Astrocyte (in vitro differentiated cells and primary cell): ENCODE results near the gene FBXL7.

ENCODE experiments used
- EZH2 ChIP-seq: IDR thresholded peaks from 2 replicates; pipeline ENCODE4 v1.6.1; 2012; ENCODE audit warnings: mild to moderate bottlenecking, low read length, inconsistent platforms; ENCODE audit not compliant: insufficient read depth
- TF ChIP-seq, protein P1 (sequence below): IDR thresholded peaks from 2 replicates; pipeline ENCODE4 v1.5.1; 2011; ENCODE audit warnings: low read depth, mild to moderate bottlenecking, inconsistent platforms, low read length, moderate library complexity; ENCODE audit not compliant: insufficient read depth

- TF ChIP-seq, protein P1, sequence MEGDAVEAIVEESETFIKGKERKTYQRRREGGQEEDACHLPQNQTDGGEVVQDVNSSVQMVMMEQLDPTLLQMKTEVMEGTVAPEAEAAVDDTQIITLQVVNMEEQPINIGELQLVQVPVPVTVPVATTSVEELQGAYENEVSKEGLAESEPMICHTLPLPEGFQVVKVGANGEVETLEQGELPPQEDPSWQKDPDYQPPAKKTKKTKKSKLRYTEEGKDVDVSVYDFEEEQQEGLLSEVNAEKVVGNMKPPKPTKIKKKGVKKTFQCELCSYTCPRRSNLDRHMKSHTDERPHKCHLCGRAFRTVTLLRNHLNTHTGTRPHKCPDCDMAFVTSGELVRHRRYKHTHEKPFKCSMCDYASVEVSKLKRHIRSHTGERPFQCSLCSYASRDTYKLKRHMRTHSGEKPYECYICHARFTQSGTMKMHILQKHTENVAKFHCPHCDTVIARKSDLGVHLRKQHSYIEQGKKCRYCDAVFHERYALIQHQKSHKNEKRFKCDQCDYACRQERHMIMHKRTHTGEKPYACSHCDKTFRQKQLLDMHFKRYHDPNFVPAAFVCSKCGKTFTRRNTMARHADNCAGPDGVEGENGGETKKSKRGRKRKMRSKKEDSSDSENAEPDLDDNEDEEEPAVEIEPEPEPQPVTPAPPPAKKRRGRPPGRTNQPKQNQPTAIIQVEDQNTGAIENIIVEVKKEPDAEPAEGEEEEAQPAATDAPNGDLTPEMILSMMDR = no peak
- no peak for TF ChIP-seq EZH2
These were observed 446.0 kb downstream of the FBXL7 start for GRCh38 chr5:15946026-15946425.
